ENCODE measurements around the gene NOXRED1.
"Not testable (repeated sequence)": the region's sequence is repeated elsewhere in the genome, so short reads cannot be mapped to it uniquely, and the experiment has no call there.

The NOXRED1 gene

GRCh38 chr14:77423423-77423822 lies at the start of gene NOXRED1:
NOXRED1 (minus strand) TSS chr14:77423523; CDS start chr14:77422889, 634 bp downstream.
- no peak for DNase-seq (ENCODE audit: extremely low read depth in 1 of 2, low read depth in 1 of 2)

GRCh38 chr14:77470224-77470870 lies 47.0 kb upstream of the NOXRED1 start:
- no peak for DNase-seq (ENCODE audit: extremely low read depth in 1 of 2, low read depth in 1 of 2)

GRCh38 chr14:77469539-77469938 lies 46.2 kb upstream of the NOXRED1 start:
- DNase-seq (ENCODE audit: extremely low read depth in 1 of 2, low read depth in 1 of 2) = no peak

GRCh38 chr14:77469067-77469505 lies 45.8 kb upstream of the NOXRED1 start:
- DNase-seq (ENCODE audit: extremely low read depth in 1 of 2, low read depth in 1 of 2) = no peak

- DNase-seq (ENCODE audit: extremely low read depth in 1 of 2, low read depth in 1 of 2) = no peak
Measured at GRCh38 chr14:77467801-77468200, 44.5 kb upstream of the NOXRED1 start.

GRCh38 chr14:77459072-77459723 lies 35.9 kb upstream of the NOXRED1 start:
- DNase-seq (ENCODE audit: extremely low read depth in 1 of 2, low read depth in 1 of 2) = peak; percentile 20 to 23

GRCh38 chr14:77458249-77458950 lies 35.1 kb upstream of the NOXRED1 start:
- DNase-seq (ENCODE audit: extremely low read depth in 1 of 2, low read depth in 1 of 2) = peak in 1 of 2 donors; percentile 4

- DNase-seq (ENCODE audit: extremely low read depth in 1 of 2, low read depth in 1 of 2) = peak; percentile 79 to 85
Measured at GRCh38 chr14:77457522-77458248, 34.4 kb upstream of the NOXRED1 start, which contains the start of the genes AHSA1 and VIPAS39. AHSA1 (plus strand) TSS chr14:77458093; CDS start chr14:77458190, 97 bp downstream. VIPAS39 (minus strand) TSS chr14:77457601; CDS start chr14:77454102, 3,499 bp downstream.

GRCh38 chr14:77457115-77457521 lies 33.8 kb upstream of the NOXRED1 start:
- no peak for DNase-seq (ENCODE audit: extremely low read depth in 1 of 2, low read depth in 1 of 2)

- no peak for DNase-seq (ENCODE audit: extremely low read depth in 1 of 2, low read depth in 1 of 2)
Measured at GRCh38 chr14:77455966-77456640, 32.8 kb upstream of the NOXRED1 start.

GRCh38 chr14:77442196-77442595 lies 18.9 kb upstream of the NOXRED1 start:
- DNase-seq (ENCODE audit: extremely low read depth in 1 of 2, low read depth in 1 of 2) = no peak

- no peak for DNase-seq (ENCODE audit: extremely low read depth in 1 of 2, low read depth in 1 of 2)
Measured at GRCh38 chr14:77439861-77440260, 16.5 kb upstream of the NOXRED1 start.

- no peak for DNase-seq (ENCODE audit: extremely low read depth in 1 of 2, low read depth in 1 of 2)
Measured at GRCh38 chr14:77438596-77438995, 15.3 kb upstream of the NOXRED1 start.

GRCh38 chr14:77436042-77436441 lies 12.7 kb upstream of the NOXRED1 start:
- no peak for DNase-seq (ENCODE audit: extremely low read depth in 1 of 2, low read depth in 1 of 2)

- DNase-seq (ENCODE audit: extremely low read depth in 1 of 2, low read depth in 1 of 2) = no peak
Measured at GRCh38 chr14:77426396-77426795, 3.1 kb upstream of the NOXRED1 start.

GRCh38 chr14:77424862-77425261 lies 1.5 kb upstream of the NOXRED1 start:
- no peak for DNase-seq (ENCODE audit: extremely low read depth in 1 of 2, low read depth in 1 of 2)

GRCh38 chr14:77421201-77421600 lies 2.1 kb downstream of the NOXRED1 start:
- DNase-seq (ENCODE audit: extremely low read depth in 1 of 2, low read depth in 1 of 2) = no peak

- DNase-seq (ENCODE audit: extremely low read depth in 1 of 2, low read depth in 1 of 2) = no peak
Measured at GRCh38 chr14:77416836-77417235, 6.5 kb downstream of the NOXRED1 start.

GRCh38 chr14:77416098-77416497 lies 7.2 kb downstream of the NOXRED1 start:
- not testable (repeated sequence) for DNase-seq (ENCODE audit: extremely low read depth in 1 of 2, low read depth in 1 of 2)

GRCh38 chr14:77415403-77416030 lies 7.8 kb downstream of the NOXRED1 start:
- not testable (repeated sequence) for DNase-seq (ENCODE audit: extremely low read depth in 1 of 2, low read depth in 1 of 2)
